Neutrophil (primary cell): ENCODE results near the gene ATP8B3.

Source experiments
- H3K27ac ChIP-seq: fragments of 200-600 bp; sonication (generic); 2 replicates; pipeline ENCODE4 v1.5.1; 2016; ENCODE audit warnings: mild to moderate bottlenecking, moderate library complexity
- H3K27me3 ChIP-seq: fragments of 200-600 bp; sonication (generic); 2 replicates; pipeline ENCODE4 v1.6.0; 2016; ENCODE audit warnings: mild to moderate bottlenecking
- H3K36me3 ChIP-seq: fragments of 200-600 bp; sonication (generic); 2 replicates; pipeline ENCODE4 v1.5.1; 2017
- H3K4me1 ChIP-seq, 2 experiments: fragments of 200-600 bp in 1 of 2; sonication (generic) in 1 of 2; 1 replicate in 1 of 2; 2 replicates in 1 of 2; pipeline versions ENCODE4 v1.5.1 to v1.6.1; 2013 to 2016; ENCODE audit warnings: low read depth in 1 of 2, low read length in 1 of 2, mild to moderate bottlenecking in 1 of 2, moderate library complexity in 1 of 2; ENCODE audit not compliant: control insufficient read depth in 1 of 2, insufficient read depth in 1 of 2
- H3K4me3 ChIP-seq, 2 experiments: fragments of 200-600 bp in 1 of 2; sonication (generic) in 1 of 2; 1 replicate in 1 of 2; 2 replicates in 1 of 2; pipeline ENCODE4 v1.5.1; 2013 to 2016; ENCODE audit warnings: low read depth in 1 of 2, low read length in 1 of 2, mild to moderate bottlenecking in 1 of 2, moderate library complexity in 1 of 2
- H3K9me3 ChIP-seq: fragments of 200-600 bp; sonication (generic); 2 replicates; pipeline ENCODE4 v1.5.1; 2016
- CTCF ChIP-seq: fragments of 200-600 bp; sonication (generic); IDR thresholded peaks from 2 replicates; pipeline ENCODE4 v1.5.1; 2016; ENCODE audit warnings: antibody characterized with exemption

Gene ATP8B3

DNA sequence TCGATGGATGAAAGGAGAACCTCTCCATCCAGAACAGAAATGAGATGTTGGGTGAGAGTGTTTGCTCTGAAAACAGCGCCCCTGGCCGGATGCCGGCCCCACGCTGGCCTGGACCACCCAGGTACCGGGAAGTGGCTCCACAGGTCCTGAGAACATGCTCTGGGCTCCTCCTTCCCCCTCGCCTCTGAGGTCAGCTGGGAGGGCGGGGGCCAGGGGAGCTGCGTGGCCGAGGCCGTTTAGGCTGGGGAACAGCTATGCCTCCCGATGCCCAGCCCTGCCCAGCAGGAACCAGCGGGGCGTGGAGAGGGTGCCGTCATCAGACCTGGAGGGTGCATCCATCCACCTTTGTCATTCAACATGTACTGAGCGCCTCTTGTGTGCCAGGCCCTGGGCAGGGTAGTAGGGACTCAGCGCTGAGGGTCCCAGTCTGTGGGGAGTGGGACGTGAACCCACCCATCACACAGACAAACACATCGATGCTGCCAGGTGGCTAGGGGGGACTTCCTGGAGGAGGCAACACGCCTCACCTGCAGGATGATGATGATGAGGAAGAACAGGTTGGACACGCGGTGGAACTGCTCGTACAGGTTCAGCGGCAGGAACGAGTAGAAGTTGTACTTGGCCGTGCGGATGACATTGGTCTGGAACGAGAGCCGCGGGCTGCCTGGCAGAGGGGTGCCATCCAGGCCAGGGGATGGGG, 4.2 kb downstream of the ATP8B3 start:
- Histone ChIP-seq H3K27me3 (no peaks in the 10 kb centered on the region), H3K36me3 (peaks cover 45% of the 10 kb centered on the region), H3K9me3 (no peaks in the 10 kb centered on the region), H3K4me3 (no peak overlapping the region), H3K4me1 (peaks cover 8 to 12% of the 10 kb centered on the region in 2 experiments), H3K27ac (no peak overlapping the region)
- TF ChIP-seq CTCF = no peak

DNA sequence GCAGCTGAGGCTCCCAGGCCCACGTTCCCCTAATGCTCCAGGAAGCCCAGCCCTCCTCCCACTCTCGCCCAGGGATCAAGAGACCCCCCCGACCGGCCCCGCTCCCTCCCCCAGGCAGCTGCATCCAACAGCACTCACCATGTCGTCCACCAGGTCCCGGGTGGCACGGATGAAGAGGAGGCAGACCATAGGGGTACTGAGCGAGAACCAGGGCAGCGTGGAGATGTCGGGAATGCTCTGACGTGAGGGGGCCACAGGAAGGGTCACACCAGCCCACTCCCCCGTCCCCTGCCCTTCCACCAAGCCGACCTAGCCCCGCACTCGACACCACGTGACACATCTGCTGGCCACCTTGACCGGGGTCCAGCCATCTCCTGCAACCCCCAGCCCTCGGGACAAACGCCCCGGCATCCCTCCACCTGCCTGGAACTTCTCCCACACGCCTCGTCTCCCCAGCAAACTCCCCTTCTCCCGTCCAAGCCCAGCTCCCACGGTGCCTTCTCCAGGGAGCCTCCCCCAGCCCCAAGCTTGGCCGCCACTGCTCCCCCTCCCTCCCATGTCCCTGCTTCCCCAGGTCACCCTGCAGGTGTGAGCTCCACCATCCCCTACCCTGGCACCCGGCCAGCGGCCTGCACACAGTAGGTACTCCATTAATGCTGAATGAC, 4.9 kb downstream of the ATP8B3 start:
- Histone ChIP-seq H3K27ac (no peak overlapping the region), H3K27me3 (no peaks in the 10 kb centered on the region), H3K4me1 (peaks cover 6 to 9% of the 10 kb centered on the region in 2 experiments), H3K36me3 (peaks cover 45% of the 10 kb centered on the region), H3K9me3 (no peaks in the 10 kb centered on the region), H3K4me3 (no peak overlapping the region)
- no peak for TF ChIP-seq CTCF

- peaks cover under 1 to 2% of the 10 kb centered on the region in 2 experiments for H3K4me1 ChIP-seq
- TF ChIP-seq CTCF = no peak
- H3K27me3 ChIP-seq = no peaks in the 10 kb centered on the region
- peaks cover 46% of the 10 kb centered on the region for H3K36me3 ChIP-seq
- no peaks in the 10 kb centered on the region for H3K9me3 ChIP-seq
- H3K27ac ChIP-seq = no peak overlapping the region
- no peak overlapping the region for H3K4me3 ChIP-seq
These were observed 5.7 kb downstream of the ATP8B3 start for GRCh38 chr19:1806184-1807029.

- Histone ChIP-seq H3K36me3 (peaks cover 51% of the 10 kb centered on the region), H3K4me3 (no peak overlapping the region), H3K27me3 (no peaks in the 10 kb centered on the region), H3K27ac (no peak overlapping the region), H3K9me3 (no peaks in the 10 kb centered on the region), H3K4me1 (no peaks in the 10 kb centered on the region)
- no peak for TF ChIP-seq CTCF
These were observed 6.5 kb downstream of the ATP8B3 start for GRCh38 chr19:1805401-1806183.

DNA sequence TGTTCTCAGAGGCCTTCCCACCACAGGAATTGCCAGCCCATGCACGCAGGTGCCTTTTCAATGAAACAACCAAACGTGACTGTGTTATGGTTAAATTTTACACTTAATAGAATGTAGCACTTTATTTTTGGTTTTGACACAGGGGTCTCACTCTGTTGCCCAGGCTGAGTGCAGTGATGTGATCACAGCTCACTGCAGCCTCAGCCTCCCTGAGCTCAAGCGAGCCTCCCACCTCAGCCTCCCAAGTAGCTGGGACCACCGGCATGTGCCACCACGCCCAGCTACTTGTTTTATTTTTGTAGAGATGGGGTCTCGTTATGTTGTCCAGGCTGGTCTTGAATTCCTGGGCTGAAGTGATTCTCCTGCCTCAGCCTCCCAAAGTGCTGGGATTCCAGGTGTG, 7.2 kb downstream of the ATP8B3 start:
- Histone ChIP-seq H3K4me3 (no peak overlapping the region), H3K4me1 (no peaks in the 10 kb centered on the region), H3K9me3 (no peaks in the 10 kb centered on the region), H3K27ac (no peak overlapping the region), H3K36me3 (peaks cover 57% of the 10 kb centered on the region), H3K27me3 (no peaks in the 10 kb centered on the region)
- no peak for TF ChIP-seq CTCF
